A549 (cell line): ENCODE measurements around the gene C2CD2. TPM values are rescaled to one million over a fixed set of nuclear protein-coding genes. Genes with fewer than 3 reads are reported as not detected.

Experiments used
- ATAC-seq, 2 experiments: fragments of 200-7000 bp in 1 of 2; fragments of >200 bp in 1 of 2; cut with Nextera tagmentation in 1 of 2; cut with Tn5 transposase in 1 of 2; 3 replicates each; pipeline versions ENCODE4 v1.8.0 to v1.9.1; 2018 to 2020; ENCODE audit warnings: mild to moderate bottlenecking in 1 of 2, moderate library complexity in 1 of 2
- CTCF ChIA-PET: fragments of 300-600 bp; sonication (Branson Sonifier 250); formaldehyde crosslinking; extraction: SDS; loops from one replicate; lab custom pipeline; 2021; ENCODE audit warnings: antibody characterized with exemption, inconsistent platforms; lab: Yijun Ruan, JAX
- POLR2A ChIA-PET: fragments of 350-600 bp; formaldehyde crosslinking; extraction: SDS; loops from one replicate; lab custom pipeline; 2021; ENCODE audit warnings: antibody characterized with exemption, inconsistent platforms; lab: Yijun Ruan, JAX
- DNase-seq, 2 experiments: peaks; one replicate each; pipeline versions ENCODE4 v3.0.0 to v3.0.0-alpha.2; 2011 to 2016; ENCODE audit warnings: low read depth in 1 of 2, low spot score in 1 of 2
- FAIRE-seq: peaks from 2 replicates; lab custom pipeline; 2011; peaks lifted over from hg19 to GRCh38; lab: Jason Lieb, UNC
- H3K27ac ChIP-seq, 2 experiments: fragments of >200 bp; sonication (Bioruptor Twin); formaldehyde crosslinking; 3 replicates each; pipeline ENCODE4 v1.5.1; 2016 to 2017
- H3K4me1 ChIP-seq: fragments of >200 bp; sonication (Bioruptor Twin); formaldehyde crosslinking; 3 replicates; pipeline ENCODE4 v1.6.1; 2016
- H3K4me2 ChIP-seq: fragments of >200 bp; sonication (Bioruptor Twin); formaldehyde crosslinking; 3 replicates; pipeline ENCODE4 v1.6.1; 2016
- H3K4me3 ChIP-seq: fragments of >200 bp; sonication (Bioruptor Twin); formaldehyde crosslinking; 3 replicates; pipeline ENCODE4 v1.5.1; 2016
- H3K9me3 ChIP-seq: fragments of >200 bp; sonication (Bioruptor Twin); formaldehyde crosslinking; 3 replicates; pipeline ENCODE4 v1.6.1; 2016
- CBX8 ChIP-seq: fragments of 200-600 bp; sonication (generic); IDR thresholded peaks from 2 replicates; pipeline ENCODE4 v1.6.1; 2016
- EHMT2 ChIP-seq: fragments of 200-600 bp; sonication (generic); IDR thresholded peaks from 2 replicates; pipeline ENCODE4 v1.6.1; 2016; ENCODE audit warnings: antibody characterized with exemption, low read depth, mild to moderate bottlenecking, moderate library complexity
- ESRRA ChIP-seq: fragments of 150-350 bp; IDR thresholded peaks from 2 replicates; pipeline ENCODE4 v1.6.1; 2014; ENCODE audit warnings: mild to moderate bottlenecking, low read length, borderline replicate concordance
- HDAC2 ChIP-seq: fragments of 200-600 bp; sonication (generic); IDR thresholded peaks from 2 replicates; pipeline ENCODE4 v1.6.1; 2016
- HOXB13 ChIP-seq: fragments of 250-450 bp; sonication (Bioruptor Pico); IDR thresholded peaks from 2 replicates; pipeline ENCODE4 v1.5.0; 2020; ENCODE audit warnings: low read depth, mild to moderate bottlenecking, moderate library complexity
- HOXB5 ChIP-seq: fragments of 250-450 bp; sonication (Bioruptor Pico); IDR thresholded peaks from 2 replicates; pipeline ENCODE4 v1.5.0; 2020; ENCODE audit warnings: mild to moderate bottlenecking, moderate library complexity
- JUNB ChIP-seq: fragments of >200 bp; sonication (Bioruptor Twin); formaldehyde crosslinking; IDR thresholded peaks from 2 replicates; pipeline ENCODE4 v1.6.1; 2016
- MYC ChIP-seq: IDR thresholded peaks from 2 replicates; pipeline ENCODE4 v1.6.1; 2012; ENCODE audit warnings: mild to moderate bottlenecking, inconsistent platforms, low read length, improper control_type of control experiment, borderline replicate concordance
- NFE2L2 ChIP-seq: fragments of 150-350 bp; conservative IDR thresholded peaks from 2 replicates; pipeline ENCODE4 v1.6.1; 2014; ENCODE audit warnings: low read length
- POLR2AphosphoS2 ChIP-seq: conservative IDR thresholded peaks from 2 replicates; pipeline ENCODE4 v1.6.1; 2012; ENCODE audit warnings: low read length, improper control_type of control experiment, inconsistent platforms
- RCOR1 ChIP-seq: fragments of 150-350 bp; IDR thresholded peaks from 2 replicates; pipeline ENCODE4 v1.6.1; 2014; ENCODE audit warnings: antibody characterized with exemption, low read length, low read depth
- WGBS: methylation state at CpG from one replicate; pipeline ENCODE4 v1.1.6; 2017; ENCODE audit errors: missing lambda C conversion rate; 5-methylcytosine and 5-hydroxymethylcytosine counted together
- polyA plus RNA-seq, 4 experiments: library from polyadenylated mRNA; depleted of rRNA in 3 of 4; stranded (reverse); fragments of >200 nt; fragmentation: RNase III in 1 of 4; extraction: RNeasy Plus Mini Kit Qiagen cat#74134 plus additional on column Dnase treatment in 1 of 4; gene quantifications; 2 replicates in 3 of 4; 3 replicates in 1 of 4; pipeline ENCODE4 v1.2.3, GENCODE V29; 2011 to 2017
- TF ChIP-seq, protein P1 (sequence below): IDR thresholded peaks from 2 replicates; pipeline ENCODE4 v1.6.1; 2012
- TF ChIP-seq, protein P2 (sequence below): fragments of 250-450 bp; sonication (Bioruptor Pico); IDR thresholded peaks from 2 replicates; pipeline ENCODE4 v1.5.0; 2021; ENCODE audit warnings: mild to moderate bottlenecking, moderate library complexity, borderline replicate concordance
- TF ChIP-seq, protein P3 (sequence below): IDR thresholded peaks from 2 replicates; pipeline ENCODE4 v1.6.1; 2012; ENCODE audit warnings: low read depth, borderline replicate concordance
- TF ChIP-seq, protein P4 (sequence below): fragments of 150-350 bp; IDR thresholded peaks from 2 replicates; pipeline ENCODE4 v1.6.1; 2014; ENCODE audit warnings: low read depth, mild to moderate bottlenecking, low read length
- TF ChIP-seq, protein P5 (sequence below): fragments of >200 bp; sonication (Bioruptor Twin); formaldehyde crosslinking; IDR thresholded peaks from 3 replicates; pipeline ENCODE4 v1.6.1; 2016

Gene C2CD2
- polyA plus RNA-seq, 2 of the 4 experiments (the other 2 are of a cell fraction) = 7.0 to 13.5 TPM

DNA sequence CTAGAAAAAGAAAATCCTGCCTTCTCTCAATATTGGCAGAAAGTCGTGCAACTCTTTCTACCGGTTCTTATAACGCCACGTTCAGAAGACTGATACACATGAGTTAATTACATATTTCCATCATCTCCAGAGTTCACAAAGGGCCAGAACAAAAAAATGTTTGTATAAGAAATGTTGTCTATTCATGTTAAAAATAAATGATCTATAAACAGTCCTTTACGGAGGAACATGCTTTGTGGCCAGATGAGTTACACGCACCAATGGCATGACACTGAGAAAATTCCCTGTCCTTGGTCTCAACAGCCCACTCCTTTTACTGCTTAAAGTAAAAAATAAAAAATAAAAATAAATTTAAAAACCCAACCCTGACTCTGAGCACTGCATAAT, 29.5 kb downstream of the C2CD2 start (continued):
- TF ChIP-seq, protein P1, sequence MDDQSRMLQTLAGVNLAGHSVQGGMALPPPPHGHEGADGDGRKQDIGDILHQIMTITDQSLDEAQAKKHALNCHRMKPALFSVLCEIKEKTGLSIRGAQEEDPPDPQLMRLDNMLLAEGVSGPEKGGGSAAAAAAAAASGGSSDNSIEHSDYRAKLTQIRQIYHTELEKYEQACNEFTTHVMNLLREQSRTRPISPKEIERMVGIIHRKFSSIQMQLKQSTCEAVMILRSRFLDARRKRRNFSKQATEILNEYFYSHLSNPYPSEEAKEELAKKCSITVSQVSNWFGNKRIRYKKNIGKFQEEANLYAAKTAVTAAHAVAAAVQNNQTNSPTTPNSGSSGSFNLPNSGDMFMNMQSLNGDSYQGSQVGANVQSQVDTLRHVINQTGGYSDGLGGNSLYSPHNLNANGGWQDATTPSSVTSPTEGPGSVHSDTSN = no peak

DNA sequence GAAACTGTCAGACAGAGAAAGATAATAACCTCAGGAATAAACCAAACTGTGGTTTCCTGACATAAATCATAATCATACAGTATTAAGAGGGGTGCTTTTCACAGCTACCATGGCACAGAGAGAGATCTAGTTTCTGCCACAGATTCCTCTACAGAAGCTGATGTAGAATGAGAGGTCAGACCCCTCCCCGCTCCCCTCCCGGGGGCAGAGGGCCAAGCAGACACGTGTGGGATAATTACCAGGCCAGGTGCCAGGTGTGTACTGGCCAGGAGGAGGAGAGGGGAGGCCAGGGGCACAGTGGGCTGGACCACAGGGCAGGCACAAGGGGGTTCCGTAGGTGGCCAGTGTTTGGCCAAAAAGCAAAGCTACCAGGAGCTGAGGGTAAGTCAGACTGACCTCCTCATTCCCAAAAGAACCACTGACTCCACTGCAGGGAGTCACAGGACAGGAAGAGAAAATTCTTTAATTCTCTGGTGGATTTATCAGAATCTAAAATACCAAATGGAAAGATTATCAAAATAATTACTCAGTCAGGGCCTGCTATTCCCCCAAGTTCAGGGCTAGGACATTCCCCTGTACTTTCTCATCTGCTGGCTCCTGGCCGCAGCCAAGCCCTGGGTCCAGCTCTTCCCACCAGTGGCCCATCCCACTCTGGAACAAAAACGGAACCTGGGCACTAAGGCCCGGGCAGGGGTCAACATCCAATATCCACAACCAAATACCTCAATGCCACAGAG, 30.0 kb downstream of the C2CD2 start:
- DNase-seq (no peak), FAIRE-seq (no peak)
- CTCF ChIA-PET = interaction anchor here (0.6 kb wide), 1 partner anchor 8 kb away, joined by 3 read pairs; no protein-coding TSS in a partner anchor
- no peak overlapping the region for H3K4me2 ChIP-seq
- H3K4me3 ChIP-seq = no peak overlapping the region
- H3K4me1 ChIP-seq = peaks cover 9% of the 10 kb centered on the region; the same call in 1 of the 3 replicates
- 83% methylated on average over 5 of the region's 7 CpGs for WGBS
- H3K27ac ChIP-seq = no peak overlapping the region
- no peaks in the 10 kb centered on the region for H3K9me3 ChIP-seq
- POLR2A ChIA-PET = no interaction called here
- TF ChIP-seq CBX8 = no peak
- no peak for TF ChIP-seq HOXB5
- TF ChIP-seq, all 56 proteins: peak for 0
- no peak for ATAC-seq

DNA sequence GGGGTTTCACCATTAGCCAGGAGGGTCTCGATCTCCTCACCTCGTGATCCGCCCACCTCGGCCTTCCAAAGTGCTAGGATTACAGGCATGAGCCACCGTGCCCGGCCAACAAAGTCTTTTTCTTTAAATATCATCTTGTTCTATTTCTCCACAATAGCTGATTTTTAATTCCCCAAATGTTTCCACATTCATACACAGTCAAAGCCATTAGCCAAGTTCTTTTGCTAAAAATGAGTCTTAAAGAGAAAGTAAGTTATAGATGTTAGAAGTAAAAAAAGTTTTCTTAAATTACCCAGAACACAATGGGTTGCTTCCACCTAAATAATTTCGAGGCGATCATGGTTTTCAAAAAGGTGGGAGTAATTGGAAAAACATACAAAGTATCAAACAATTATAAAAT, 30.6 kb downstream of the C2CD2 start:
- DNase-seq = no peak
- H3K27ac ChIP-seq = no peak overlapping the region
- no peak for ATAC-seq
- no peak overlapping the region for H3K4me2 ChIP-seq
- H3K9me3 ChIP-seq = no peaks in the 10 kb centered on the region
- POLR2A ChIA-PET = no interaction called here
- TF ChIP-seq RCOR1 = no peak
- TF ChIP-seq EHMT2 = no peak
- TF ChIP-seq, protein P2, sequence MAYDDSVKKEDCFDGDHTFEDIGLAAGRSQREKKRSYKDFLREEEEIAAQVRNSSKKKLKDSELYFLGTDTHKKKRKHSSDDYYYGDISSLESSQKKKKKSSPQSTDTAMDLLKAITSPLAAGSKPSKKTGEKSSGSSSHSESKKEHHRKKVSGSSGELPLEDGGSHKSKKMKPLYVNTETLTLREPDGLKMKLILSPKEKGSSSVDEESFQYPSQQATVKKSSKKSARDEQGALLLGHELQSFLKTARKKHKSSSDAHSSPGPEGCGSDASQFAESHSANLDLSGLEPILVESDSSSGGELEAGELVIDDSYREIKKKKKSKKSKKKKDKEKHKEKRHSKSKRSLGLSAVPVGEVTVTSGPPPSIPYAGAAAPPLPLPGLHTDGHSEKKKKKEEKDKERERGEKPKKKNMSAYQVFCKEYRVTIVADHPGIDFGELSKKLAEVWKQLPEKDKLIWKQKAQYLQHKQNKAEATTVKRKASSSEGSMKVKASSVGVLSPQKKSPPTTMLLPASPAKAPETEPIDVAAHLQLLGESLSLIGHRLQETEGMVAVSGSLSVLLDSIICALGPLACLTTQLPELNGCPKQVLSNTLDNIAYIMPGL (CRISPR knock-in tag) = no peak
- no peak for TF ChIP-seq JUNB
- TF ChIP-seq, protein P3, sequence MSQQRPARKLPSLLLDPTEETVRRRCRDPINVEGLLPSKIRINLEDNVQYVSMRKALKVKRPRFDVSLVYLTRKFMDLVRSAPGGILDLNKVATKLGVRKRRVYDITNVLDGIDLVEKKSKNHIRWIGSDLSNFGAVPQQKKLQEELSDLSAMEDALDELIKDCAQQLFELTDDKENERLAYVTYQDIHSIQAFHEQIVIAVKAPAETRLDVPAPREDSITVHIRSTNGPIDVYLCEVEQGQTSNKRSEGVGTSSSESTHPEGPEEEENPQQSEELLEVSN = no peak
- TF ChIP-seq HDAC2 = no peak
- TF ChIP-seq HOXB13 (CRISPR knock-in tag) = no peak
- TF ChIP-seq ESRRA = no peak
- TF ChIP-seq, protein P4, sequence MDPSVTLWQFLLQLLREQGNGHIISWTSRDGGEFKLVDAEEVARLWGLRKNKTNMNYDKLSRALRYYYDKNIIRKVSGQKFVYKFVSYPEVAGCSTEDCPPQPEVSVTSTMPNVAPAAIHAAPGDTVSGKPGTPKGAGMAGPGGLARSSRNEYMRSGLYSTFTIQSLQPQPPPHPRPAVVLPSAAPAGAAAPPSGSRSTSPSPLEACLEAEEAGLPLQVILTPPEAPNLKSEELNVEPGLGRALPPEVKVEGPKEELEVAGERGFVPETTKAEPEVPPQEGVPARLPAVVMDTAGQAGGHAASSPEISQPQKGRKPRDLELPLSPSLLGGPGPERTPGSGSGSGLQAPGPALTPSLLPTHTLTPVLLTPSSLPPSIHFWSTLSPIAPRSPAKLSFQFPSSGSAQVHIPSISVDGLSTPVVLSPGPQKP = no peak
- TF ChIP-seq, protein P5, sequence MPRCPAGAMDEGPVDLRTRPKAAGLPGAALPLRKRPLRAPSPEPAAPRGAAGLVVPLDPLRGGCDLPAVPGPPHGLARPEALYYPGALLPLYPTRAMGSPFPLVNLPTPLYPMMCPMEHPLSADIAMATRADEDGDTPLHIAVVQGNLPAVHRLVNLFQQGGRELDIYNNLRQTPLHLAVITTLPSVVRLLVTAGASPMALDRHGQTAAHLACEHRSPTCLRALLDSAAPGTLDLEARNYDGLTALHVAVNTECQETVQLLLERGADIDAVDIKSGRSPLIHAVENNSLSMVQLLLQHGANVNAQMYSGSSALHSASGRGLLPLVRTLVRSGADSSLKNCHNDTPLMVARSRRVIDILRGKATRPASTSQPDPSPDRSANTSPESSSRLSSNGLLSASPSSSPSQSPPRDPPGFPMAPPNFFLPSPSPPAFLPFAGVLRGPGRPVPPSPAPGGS = no peak
- no peak for TF ChIP-seq MYC
- no peak for TF ChIP-seq POLR2AphosphoS2
- TF ChIP-seq, protein P1 = no peak
- no peak for TF ChIP-seq NFE2L2
- no peak for TF ChIP-seq HOXB5
- CTCF ChIA-PET = no interaction called here
- 93% methylated on average over 8 of the region's 8 CpGs for WGBS
- no peak overlapping the region for H3K4me3 ChIP-seq
- FAIRE-seq = no peak
- H3K4me1 ChIP-seq = peaks cover 9% of the 10 kb centered on the region; the same call in 1 of the 3 replicates
